Endothelial cell of umbilical vein (primary cell): ENCODE data around the gene ERLEC1. TPM values are rescaled to one million over a fixed set of nuclear protein-coding genes. Genes with fewer than 3 reads are reported as not detected.

ENCODE experiments used
- BruUV-seq: library from RNA; stranded (reverse); fragments of 400-500 nt; replicated peaks from 2 replicates; lab custom pipeline; 2021; lab: Mats Ljungman, UMichigan
- CTCF ChIA-PET: fragments of 300-600, 350-600 bp; sonication (Branson Sonifier 250); formaldehyde crosslinking; loops from one replicate; lab custom pipeline; 2021; ENCODE audit warnings: antibody characterized with exemption, inconsistent platforms; lab: Charles Lee
- POLR2A ChIA-PET: fragments of 300-600, 350-600 bp; sonication (Branson Sonifier 250); formaldehyde crosslinking; loops from one replicate; lab custom pipeline; 2021; ENCODE audit warnings: antibody characterized with exemption, inconsistent platforms; lab: Charles Lee
- DNase-seq: peaks from one replicate; pipeline ENCODE4 v3.0.0-alpha.2; 2011; ENCODE audit warnings: low read depth, low spot score
- FAIRE-seq: peaks from 2 replicates; lab custom pipeline; 2011; peaks lifted over from hg19 to GRCh38; lab: Jason Lieb, UNC
- H2AFZ ChIP-seq: 2 replicates; pipeline ENCODE4 v1.6.0; 2012; ENCODE audit warnings: low read depth, low read length, control low read depth, inconsistent platforms
- H3K27ac ChIP-seq: 2 replicates; pipeline ENCODE4 v1.5.1; 2011; ENCODE audit warnings: low read depth, mild to moderate bottlenecking, control low read depth, low read length, moderate library complexity; ENCODE audit not compliant: insufficient read depth
- H3K27me3 ChIP-seq, 2 experiments: 2 replicates each; pipeline versions ENCODE4 v1.6.0 to v1.6.1; 2011; ENCODE audit warnings: low read length in 2 of 2, mixed read lengths in 1 of 2; ENCODE audit not compliant: control insufficient read depth in 2 of 2, insufficient read depth in 2 of 2
- H3K36me3 ChIP-seq, 2 experiments: 2 replicates in 1 of 2; 3 replicates in 1 of 2; pipeline ENCODE4 v1.5.1; 2011; ENCODE audit warnings: low read length in 2 of 2, mild to moderate bottlenecking in 1 of 2, moderate library complexity in 1 of 2; ENCODE audit not compliant: control insufficient read depth in 2 of 2, insufficient read depth in 2 of 2; ENCODE audit errors: extremely low read depth in 1 of 2
- H3K4me1 ChIP-seq: 3 replicates; pipeline ENCODE4 v1.5.1; 2011; ENCODE audit warnings: mild to moderate bottlenecking, low read length; ENCODE audit not compliant: control insufficient read depth, insufficient read depth; ENCODE audit errors: extremely low read depth
- H3K4me2 ChIP-seq: 2 replicates; pipeline ENCODE4 v1.6.1; 2011; ENCODE audit warnings: low read length, control low read depth, mixed read lengths; ENCODE audit not compliant: insufficient read depth
- H3K4me3 ChIP-seq, 3 experiments: fragments of 200-600 bp in 1 of 3; sonication (generic), shearing (Covaris generic) in 1 of 3; replicated peaks in 1 of 3; 2 replicates each; pipeline ENCODE4 v1.5.1; 2011 to 2016; ENCODE audit warnings: control low read depth in 3 of 3, low read length in 3 of 3, mild to moderate bottlenecking in 2 of 3, inconsistent platforms in 1 of 3, low read depth in 1 of 3, moderate library complexity in 1 of 3; ENCODE audit not compliant: insufficient read depth in 1 of 3
- H3K79me2 ChIP-seq: 2 replicates; pipeline ENCODE4 v1.6.0; 2012; ENCODE audit warnings: low read length, inconsistent platforms; ENCODE audit not compliant: control insufficient read depth, insufficient read depth
- H3K9ac ChIP-seq: replicated peaks from 2 replicates; pipeline ENCODE3; 2011; ENCODE audit warnings: low read length, control low read depth; ENCODE audit not compliant: insufficient read depth; ENCODE audit errors: extremely low read depth
- H3K9me1 ChIP-seq: replicated peaks from 3 replicates; pipeline ENCODE4 v1.6.0; 2011; ENCODE audit warnings: mild to moderate bottlenecking, low read length; ENCODE audit not compliant: control insufficient read depth, insufficient read depth; ENCODE audit errors: extremely low read depth
- H3K9me3 ChIP-seq: replicated peaks from 2 replicates; pipeline ENCODE4 v1.5.1; 2012; ENCODE audit warnings: low read length, inconsistent platforms; ENCODE audit not compliant: control insufficient read depth, insufficient read depth
- H4K20me1 ChIP-seq: replicated peaks from 2 replicates; pipeline ENCODE3; 2011; ENCODE audit warnings: mild to moderate bottlenecking, low read length; ENCODE audit not compliant: control insufficient read depth, insufficient read depth; ENCODE audit errors: extremely low read depth
- CTCF ChIP-seq, 2 donors: IDR thresholded peaks; 1 replicate in 1 of 2; 2 replicates in 1 of 2; pipeline ENCODE4 v1.5.1; 2011; ENCODE audit warnings: low read length in 2 of 2, mild to moderate bottlenecking in 2 of 2, moderate library complexity in 2 of 2, control low read depth in 1 of 2, inconsistent platforms in 1 of 2, low read depth in 1 of 2; ENCODE audit not compliant: insufficient read depth in 1 of 2; ENCODE audit errors: extremely low read depth in 1 of 2
- EZH2 ChIP-seq: IDR thresholded peaks from 2 replicates; pipeline ENCODE4 v1.6.1; 2012; ENCODE audit warnings: borderline replicate concordance, low read depth, mild to moderate bottlenecking, moderate library complexity, low read length, inconsistent platforms; ENCODE audit not compliant: severe bottlenecking
- FOS ChIP-seq: IDR thresholded peaks from 2 replicates; pipeline ENCODE4 v1.6.1; 2011; ENCODE audit warnings: mild to moderate bottlenecking, low read length, moderate library complexity, borderline replicate concordance; ENCODE audit not compliant: insufficient read depth
- GATA2 ChIP-seq: IDR thresholded peaks from 2 replicates; pipeline ENCODE4 v1.7.0; 2011; ENCODE audit warnings: low read depth, mild to moderate bottlenecking, moderate library complexity, mixed read lengths, low read length; ENCODE audit not compliant: insufficient read length, insufficient read depth
- JUN ChIP-seq: IDR thresholded peaks from 2 replicates; pipeline ENCODE4 v1.6.1; 2011; ENCODE audit warnings: borderline replicate concordance, low read depth; ENCODE audit not compliant: insufficient read length, insufficient read depth
- MAX ChIP-seq: IDR thresholded peaks from 2 replicates; pipeline ENCODE4 v1.6.1; 2011; ENCODE audit not compliant: insufficient read depth, insufficient read length
- MYC ChIP-seq: IDR thresholded peaks from one replicate; pipeline ENCODE4 v1.6.1; 2011; ENCODE audit warnings: mild to moderate bottlenecking, low read depth, low read length
- POLR2A ChIP-seq: IDR thresholded peaks from 2 replicates; pipeline ENCODE4 v1.6.1; 2012; ENCODE audit warnings: low read depth, mild to moderate bottlenecking, control low read depth, low read length
- POLR2AphosphoS5 ChIP-seq: IDR thresholded peaks from 2 replicates; pipeline ENCODE4 v1.6.1; 2012; ENCODE audit warnings: low read depth, mild to moderate bottlenecking, control low read depth, low read length, moderate library complexity; ENCODE audit not compliant: insufficient read depth
- dilution Hi-C: fragments of 300-500 bp; cut with MboI; formaldehyde crosslinking; loops from one replicate; pipeline ENCODE4 v1.15.0; 2019; ENCODE audit warnings: low sequenced_read_pairs; ENCODE audit not compliant: extremely low pct_ligation_motif_present
- intact Hi-C: fragments of 100-400 bp; cut with micrococcal nuclease; formaldehyde crosslinking; loops from one replicate; pipeline ENCODE4 v1.10.0; 2022
- polyA plus RNA-seq, 4 experiments: library from polyadenylated mRNA; depleted of rRNA in 3 of 4; stranded (reverse) in 3 of 4; unstranded in 1 of 4; fragments of >200 nt; gene quantifications; 2 replicates each; pipeline versions ENCODE4 v1.2.1 to v1.2.3, GENCODE V29; 2011 to 2012; ENCODE audit warnings: missing spikeins in 1 of 4
- total RNA-seq: library from RNA; stranded (reverse); gene quantifications from 2 replicates; pipeline ENCODE4 v1.2.3, GENCODE V29; 2021

Gene ERLEC1
- total and polyA plus RNA-seq, 2 donors (not counting 3 experiments of a cell fraction or from before 2014, with no cell fraction given), result 23.1 to 37.6 TPM

GRCh38 chr2:53852532-53852931, 65.7 kb downstream of the ERLEC1 start:
- no peak overlapping the region for H3K9ac ChIP-seq
- FAIRE-seq, result no peak
- intact Hi-C loops, result no loop called here
- H3K79me2 ChIP-seq, result no peaks in the 10 kb centered on the region
- no peak overlapping the region for H2AFZ ChIP-seq
- dilution Hi-C loops, result no loop called here
- peaks cover 6 to 7% of the 10 kb centered on the region in 2 experiments for H3K36me3 ChIP-seq
- H3K27me3 ChIP-seq, result no peaks in the 10 kb centered on the region
- no peak overlapping the region for H3K4me2 ChIP-seq
- no peak for DNase-seq
- H3K9me1 ChIP-seq, result no peaks in the 10 kb centered on the region
- no peak overlapping the region for H3K4me3 ChIP-seq
- BruUV-seq, result no TSS peak
- TF ChIP-seq GATA2 (no peak), EZH2 (no peak), POLR2AphosphoS5 (no peak), MAX (no peak), JUN (no peak), POLR2A (no peak), CTCF (IDR thresholded peaks at IDR 0.05; ENCODE audit: extremely low read depth in 1 of 2, insufficient read depth in 1 of 2, low read depth in 1 of 2, low read length in 2 of 2) (no peak), FOS (no peak), MYC (no peak)
- H3K27ac ChIP-seq, result no peak overlapping the region
- POLR2A ChIA-PET, result no interaction called here
- no peaks in the 10 kb centered on the region for H4K20me1 ChIP-seq
- H3K9me3 ChIP-seq, result no peaks in the 10 kb centered on the region
- CTCF ChIA-PET, result no interaction called here
- H3K4me1 ChIP-seq, result no peaks in the 10 kb centered on the region
